ENCODE data around the gene THSD4. TPM values are rescaled to one million over a fixed set of nuclear protein-coding genes. Genes with fewer than 3 reads are reported as not detected.

Gene THSD4
- total RNA-seq, 5 donors from 2014 or later (not counting 1 experiment from before 2014, with no cell fraction given) = 0.03 to 0.23 (median 0.18) TPM; not detected in 2

GRCh38 chr15:71249986-71250385 is 134.7 kb downstream of the THSD4 start:
- no peak overlapping the region for H3K27ac Mint-ChIP-seq
- Histone ChIP-seq H3K4me1 (ENCODE audit: control insufficient read depth in 1 of 2, extremely low read depth in 1 of 2, insufficient read depth in 2 of 2, low read length in 2 of 2) (no peaks in the 10 kb centered on the region), H3K36me3 (ENCODE audit: control insufficient read depth in 2 of 2, extremely low read depth in 1 of 2, insufficient read depth in 1 of 2, low read length in 1 of 2) (no peaks in the 10 kb centered on the region), H3K9me3 (no peaks in the 10 kb centered on the region), H3K27ac (ENCODE audit: low read length) (no peak overlapping the region), H3K27me3 (replicated peaks in 1 of 2; ENCODE audit: control insufficient read depth in 2 of 2, extremely low read depth in 1 of 2, insufficient read depth in 2 of 2, low read length in 1 of 2) (peaks cover 0 to 2% of the 10 kb centered on the region in 2 experiments), H3K4me3 (ENCODE audit: control insufficient read depth in 1 of 2, extremely low read depth in 1 of 2, low read length in 1 of 2) (no peak overlapping the region)
- ATAC-seq (replicated peaks in 1 of 4) = no peak
- ChIA-PET CTCF (no interaction called here), POLR2A (no interaction called here)
- H3K27me3 Mint-ChIP-seq = peaks cover 0 to 2% of the 10 kb centered on the region in 2 donors
- H3K4me3 Mint-ChIP-seq = no peak overlapping the region
- no peaks in the 10 kb centered on the region for H3K9me3 Mint-ChIP-seq
- DNase-seq = no peak
- WGBS (ENCODE audit: insufficient coverage) = no CpG with 5 or more reads among the region's 4 CpGs
- H3K36me3 Mint-ChIP-seq = no peaks in the 10 kb centered on the region
- H3K4me1 Mint-ChIP-seq = no peaks in the 10 kb centered on the region

- DNase-seq = no peak
- ATAC-seq (replicated peaks in 1 of 4) = no peak
- Mint-ChIP-seq H3K9me3 (no peaks in the 10 kb centered on the region), H3K27me3 (peaks cover 0 to 4% of the 10 kb centered on the region in 2 donors), H3K27ac (no peak overlapping the region), H3K4me1 (no peaks in the 10 kb centered on the region), H3K36me3 (no peaks in the 10 kb centered on the region), H3K4me3 (no peak overlapping the region)
- H3K27me3 ChIP-seq (replicated peaks in 1 of 2; ENCODE audit: control insufficient read depth in 2 of 2, extremely low read depth in 1 of 2, insufficient read depth in 2 of 2, low read length in 1 of 2) = no peaks in the 10 kb centered on the region
- ChIA-PET CTCF (no interaction called here), POLR2A (no interaction called here)
- no peaks in the 10 kb centered on the region for H3K9me3 ChIP-seq
- WGBS (ENCODE audit: insufficient coverage) = no CpG with 5 or more reads among the region's 2 CpGs
- H3K27ac ChIP-seq (ENCODE audit: low read length) = no peak overlapping the region
- H3K4me3 ChIP-seq (ENCODE audit: control insufficient read depth in 1 of 2, extremely low read depth in 1 of 2, low read length in 1 of 2) = no peak overlapping the region
- H3K4me1 ChIP-seq (ENCODE audit: control insufficient read depth in 1 of 2, extremely low read depth in 1 of 2, insufficient read depth in 2 of 2, low read length in 2 of 2) = no peaks in the 10 kb centered on the region
- no peaks in the 10 kb centered on the region for H3K36me3 ChIP-seq (ENCODE audit: control insufficient read depth in 2 of 2, extremely low read depth in 1 of 2, insufficient read depth in 1 of 2, low read length in 1 of 2)
These were observed 135.8 kb downstream of the THSD4 start for GRCh38 chr15:71250936-71251583.

GRCh38 chr15:71251584-71252043 is 136.3 kb downstream of the THSD4 start:
- no peak for DNase-seq
- Histone ChIP-seq H3K4me3 (ENCODE audit: control insufficient read depth in 1 of 2, extremely low read depth in 1 of 2, low read length in 1 of 2) (no peak overlapping the region), H3K27ac (ENCODE audit: low read length) (no peak overlapping the region), H3K36me3 (ENCODE audit: control insufficient read depth in 2 of 2, extremely low read depth in 1 of 2, insufficient read depth in 1 of 2, low read length in 1 of 2) (no peaks in the 10 kb centered on the region), H3K9me3 (no peaks in the 10 kb centered on the region), H3K27me3 (replicated peaks in 1 of 2; ENCODE audit: control insufficient read depth in 2 of 2, extremely low read depth in 1 of 2, insufficient read depth in 2 of 2, low read length in 1 of 2) (no peaks in the 10 kb centered on the region), H3K4me1 (ENCODE audit: control insufficient read depth in 1 of 2, extremely low read depth in 1 of 2, insufficient read depth in 2 of 2, low read length in 2 of 2) (no peaks in the 10 kb centered on the region)
- Mint-ChIP-seq H3K4me1 (no peaks in the 10 kb centered on the region), H3K27me3 (peaks cover 2% of the 10 kb centered on the region in 2 donors), H3K9me3 (no peaks in the 10 kb centered on the region), H3K36me3 (no peaks in the 10 kb centered on the region), H3K4me3 (no peak overlapping the region), H3K27ac (no peak overlapping the region)
- WGBS (ENCODE audit: insufficient coverage) = 100% methylated on average over 2 of the region's 4 CpGs
- CTCF ChIA-PET = no interaction called here
- POLR2A ChIA-PET = no interaction called here
- ATAC-seq (replicated peaks in 1 of 4) = no peak

GRCh38 chr15:71252044-71252739 is 136.9 kb downstream of the THSD4 start:
- H3K9me3 ChIP-seq = no peaks in the 10 kb centered on the region
- no peak overlapping the region for H3K27ac ChIP-seq (ENCODE audit: low read length)
- no peaks in the 10 kb centered on the region for H3K36me3 ChIP-seq (ENCODE audit: control insufficient read depth in 2 of 2, extremely low read depth in 1 of 2, insufficient read depth in 1 of 2, low read length in 1 of 2)
- H3K4me1 ChIP-seq (ENCODE audit: control insufficient read depth in 1 of 2, extremely low read depth in 1 of 2, insufficient read depth in 2 of 2, low read length in 2 of 2) = no peaks in the 10 kb centered on the region
- no peak for DNase-seq
- ChIA-PET CTCF (no interaction called here), POLR2A (no interaction called here)
- no peaks in the 10 kb centered on the region for H3K36me3 Mint-ChIP-seq
- ATAC-seq (replicated peaks in 1 of 4) = no peak
- no peak overlapping the region for H3K27ac Mint-ChIP-seq
- H3K4me1 Mint-ChIP-seq = no peaks in the 10 kb centered on the region
- no peaks in the 10 kb centered on the region for H3K27me3 ChIP-seq (replicated peaks in 1 of 2; ENCODE audit: control insufficient read depth in 2 of 2, extremely low read depth in 1 of 2, insufficient read depth in 2 of 2, low read length in 1 of 2)
- 90% methylated on average over 2 of the region's 6 CpGs for WGBS (ENCODE audit: insufficient coverage)
- H3K9me3 Mint-ChIP-seq = no peaks in the 10 kb centered on the region
- H3K4me3 ChIP-seq (ENCODE audit: control insufficient read depth in 1 of 2, extremely low read depth in 1 of 2, low read length in 1 of 2) = no peak overlapping the region
- H3K27me3 Mint-ChIP-seq = peaks cover 4 to 5% of the 10 kb centered on the region in 2 donors
- H3K4me3 Mint-ChIP-seq = no peak overlapping the region

GRCh38 chr15:71252740-71253047 is 137.4 kb downstream of the THSD4 start:
- no peaks in the 10 kb centered on the region for H3K9me3 ChIP-seq
- H3K4me1 ChIP-seq (ENCODE audit: control insufficient read depth in 1 of 2, extremely low read depth in 1 of 2, insufficient read depth in 2 of 2, low read length in 2 of 2) = no peaks in the 10 kb centered on the region
- H3K27ac ChIP-seq (ENCODE audit: low read length) = no peak overlapping the region
- no peaks in the 10 kb centered on the region for H3K27me3 ChIP-seq (replicated peaks in 1 of 2; ENCODE audit: control insufficient read depth in 2 of 2, extremely low read depth in 1 of 2, insufficient read depth in 2 of 2, low read length in 1 of 2)
- H3K36me3 ChIP-seq (ENCODE audit: control insufficient read depth in 2 of 2, extremely low read depth in 1 of 2, insufficient read depth in 1 of 2, low read length in 1 of 2) = no peaks in the 10 kb centered on the region
- WGBS (ENCODE audit: insufficient coverage) = 75% methylated on average over 1 of the region's 3 CpGs
- ChIA-PET CTCF (no interaction called here), POLR2A (no interaction called here)
- H3K4me3 ChIP-seq (ENCODE audit: control insufficient read depth in 1 of 2, extremely low read depth in 1 of 2, low read length in 1 of 2) = no peak overlapping the region
- H3K36me3 Mint-ChIP-seq = no peaks in the 10 kb centered on the region
- no peaks in the 10 kb centered on the region for H3K9me3 Mint-ChIP-seq
- H3K4me1 Mint-ChIP-seq = no peaks in the 10 kb centered on the region
- H3K27me3 Mint-ChIP-seq = peaks cover 4 to 5% of the 10 kb centered on the region in 2 donors
- DNase-seq (no peak), ATAC-seq (replicated peaks in 1 of 4) (no peak)
- no peak overlapping the region for H3K4me3 Mint-ChIP-seq
- H3K27ac Mint-ChIP-seq = no peak overlapping the region

GRCh38 chr15:71254491-71254890 is 139.2 kb downstream of the THSD4 start:
- ATAC-seq (replicated peaks in 1 of 4) = no peak
- peaks cover 4 to 5% of the 10 kb centered on the region in 2 donors for H3K27me3 Mint-ChIP-seq
- no peaks in the 10 kb centered on the region for H3K36me3 Mint-ChIP-seq
- Histone ChIP-seq H3K36me3 (ENCODE audit: control insufficient read depth in 2 of 2, extremely low read depth in 1 of 2, insufficient read depth in 1 of 2, low read length in 1 of 2) (no peaks in the 10 kb centered on the region), H3K27me3 (replicated peaks in 1 of 2; ENCODE audit: control insufficient read depth in 2 of 2, extremely low read depth in 1 of 2, insufficient read depth in 2 of 2, low read length in 1 of 2) (no peaks in the 10 kb centered on the region), H3K4me3 (ENCODE audit: control insufficient read depth in 1 of 2, extremely low read depth in 1 of 2, low read length in 1 of 2) (no peak overlapping the region), H3K27ac (ENCODE audit: low read length) (no peak overlapping the region), H3K9me3 (no peaks in the 10 kb centered on the region), H3K4me1 (ENCODE audit: control insufficient read depth in 1 of 2, extremely low read depth in 1 of 2, insufficient read depth in 2 of 2, low read length in 2 of 2) (no peaks in the 10 kb centered on the region)
- no peaks in the 10 kb centered on the region for H3K4me1 Mint-ChIP-seq
- no peak overlapping the region for H3K4me3 Mint-ChIP-seq
- no peak overlapping the region for H3K27ac Mint-ChIP-seq
- DNase-seq = no peak
- ChIA-PET CTCF (no interaction called here), POLR2A (no interaction called here)
- no peaks in the 10 kb centered on the region for H3K9me3 Mint-ChIP-seq
- 64% methylated on average over 1 of the region's 3 CpGs for WGBS (ENCODE audit: insufficient coverage)

All from T-cell (primary cell).